ENCODE data around the gene RFX1. TPM values are rescaled to one million over a fixed set of nuclear protein-coding genes. Genes with fewer than 3 reads are reported as not detected.

RFX1 gene
- total RNA-seq, 4 donors from 2014 or later = 2.7 to 7.2 (median 4.4) TPM

GRCh38 chr19:13956365-13956744, 49.8 kb downstream of the RFX1 start:
- H3K36me3 ChIP-seq = peaks cover 0 to 56% of the 10 kb centered on the region in 2 donors
- H3K9me3 ChIP-seq = no peaks in the 10 kb centered on the region
- DNase-seq (no peak), ATAC-seq (no peak)
- no peak for TF ChIP-seq POLR2A (IDR thresholded peaks at IDR 0.05)
- TF ChIP-seq CTCF (IDR thresholded peaks at IDR 0.05 in 4 of 5, conservative IDR thresholded peaks at IDR 0.05 in 1 of 5) = no peak
- no peak overlapping the region for H3K4me3 ChIP-seq
- intact Hi-C loops (cut with DNase I; ENCODE audit: low total_unique reads) (no loop called here), in situ Hi-C loops (cut with MboI; ENCODE audit: low sequenced_read_pairs in 4 of 4) (no loop called here)
- no peaks in the 10 kb centered on the region for H3K27me3 ChIP-seq
- peaks cover 20 to 28% of the 10 kb centered on the region in 2 donors for H3K4me1 ChIP-seq
- H3K27ac ChIP-seq = peak overlapping the region; percentile 44 to 77 (median 74)

GRCh38 chr19:13955662-13956364, 50.3 kb downstream of the RFX1 start:
- TF ChIP-seq CTCF (IDR thresholded peaks at IDR 0.05 in 4 of 5, conservative IDR thresholded peaks at IDR 0.05 in 1 of 5) = no peak
- no peak for TF ChIP-seq POLR2A (IDR thresholded peaks at IDR 0.05)
- Histone ChIP-seq H3K27me3 (no peaks in the 10 kb centered on the region), H3K4me3 (no peak overlapping the region), H3K9me3 (no peaks in the 10 kb centered on the region), H3K4me1 (peaks cover 20 to 28% of the 10 kb centered on the region in 2 donors), H3K27ac (peak overlapping the region in 2 of 4 donors; percentile 72 to 77), H3K36me3 (peaks cover 0 to 51% of the 10 kb centered on the region in 2 donors)
- ATAC-seq = no peak
- DNase-seq = no peak
- intact Hi-C loops (cut with DNase I; ENCODE audit: low total_unique reads) = no loop called here
- in situ Hi-C loops (cut with MboI; ENCODE audit: low sequenced_read_pairs in 4 of 4) = no loop called here

- H3K9me3 ChIP-seq = no peaks in the 10 kb centered on the region
- ATAC-seq (no peak), DNase-seq (no peak)
- intact Hi-C loops (cut with DNase I; ENCODE audit: low total_unique reads) (no loop called here), in situ Hi-C loops (cut with MboI; ENCODE audit: low sequenced_read_pairs in 4 of 4) (loop anchor here in 1 of 4 donors (5.0 kb wide), 1 partner anchor 48 kb away; no protein-coding TSS in a partner anchor)
- no peak overlapping the region for H3K27ac ChIP-seq
- H3K27me3 ChIP-seq = no peaks in the 10 kb centered on the region
- H3K4me3 ChIP-seq = no peak overlapping the region
- TF ChIP-seq CTCF (IDR thresholded peaks at IDR 0.05 in 4 of 5, conservative IDR thresholded peaks at IDR 0.05 in 1 of 5) (no peak), POLR2A (IDR thresholded peaks at IDR 0.05) (no peak)
- peaks cover 0 to 36% of the 10 kb centered on the region in 2 donors for H3K36me3 ChIP-seq
- H3K4me1 ChIP-seq = peaks cover 20 to 28% of the 10 kb centered on the region in 2 donors
Observed at GRCh38 chr19:13954185-13954584, 51.9 kb downstream of the RFX1 start.

GRCh38 chr19:13952931-13953531, 53.1 kb downstream of the RFX1 start:
- intact Hi-C loops (cut with DNase I; ENCODE audit: low total_unique reads) = loop anchor here (1.0 to 2.0 kb wide), 3 partner anchors 53 to 184 kb away; partner anchors contain the start of genes ASF1B and RFX1
- in situ Hi-C loops (cut with MboI; ENCODE audit: low sequenced_read_pairs in 4 of 4) = loop anchor here in 1 of 4 donors (5.0 kb wide), 1 partner anchor 49 kb away; no protein-coding TSS in a partner anchor
- H3K27ac ChIP-seq = peak overlapping the region; percentile 87 to 90 (median 89)
- no peak for DNase-seq
- no peaks in the 10 kb centered on the region for H3K9me3 ChIP-seq
- H3K4me1 ChIP-seq = peaks cover 20 to 28% of the 10 kb centered on the region in 2 donors
- TF ChIP-seq CTCF (IDR thresholded peaks at IDR 0.05 in 4 of 5, conservative IDR thresholded peaks at IDR 0.05 in 1 of 5) (no peak), POLR2A (IDR thresholded peaks at IDR 0.05) (no peak)
- no peaks in the 10 kb centered on the region for H3K27me3 ChIP-seq
- no peak for ATAC-seq
- H3K4me3 ChIP-seq = peak overlapping the region; percentile 64 to 86 (median 80)
- peaks cover 0 to 28% of the 10 kb centered on the region in 2 donors for H3K36me3 ChIP-seq

All from gastrocnemius medialis (tissue), 4 donors.